OCI-LY7 (cell line): Measurements from ENCODE around the gene UQCRQ. TPM values are rescaled to one million over a fixed set of nuclear protein-coding genes. Genes with fewer than 3 reads are reported as not detected.

Experiments used
- BruUV-seq: library from RNA; stranded (reverse); fragments of 400-500 nt; replicated peaks from 2 replicates; lab custom pipeline; 2021; lab: Mats Ljungman, UMichigan
- CTCF ChIA-PET: fragments of 300-600 bp; sonication (Branson Sonifier 250); formaldehyde crosslinking; loops from one replicate; lab custom pipeline; 2022; ENCODE audit warnings: antibody characterized with exemption; ENCODE audit not compliant: unreplicated experiment; lab: Charles Lee
- POLR2A ChIA-PET: fragments of 300-600 bp; sonication (Branson Sonifier 250); formaldehyde crosslinking; loops from one replicate; lab custom pipeline; 2022; ENCODE audit warnings: antibody characterized with exemption; lab: Charles Lee
- DNase-seq: peaks from one replicate; pipeline ENCODE4 v3.0.0-alpha.2; 2015; ENCODE audit warnings: low spot score
- H2AFZ ChIP-seq: fragments of 200-600 bp; sonication (generic), shearing (Covaris generic); 2 replicates; pipeline ENCODE4 v1.6.1; 2014; ENCODE audit warnings: mild to moderate bottlenecking, antibody characterized with exemption, low read length, moderate library complexity
- H3K27ac ChIP-seq: fragments of 200-600 bp; sonication (generic); 2 replicates; pipeline ENCODE4 v1.5.1; 2014; ENCODE audit warnings: mixed run types, low read depth, mild to moderate bottlenecking, moderate library complexity, low read length, inconsistent platforms; ENCODE audit not compliant: poor library complexity, severe bottlenecking
- H3K36me3 ChIP-seq: fragments of 200-600 bp; sonication (generic); 2 replicates; pipeline ENCODE4 v1.6.1; 2014; ENCODE audit warnings: mild to moderate bottlenecking, antibody characterized with exemption, low read length, moderate library complexity, mixed read lengths; ENCODE audit not compliant: insufficient read depth
- H3K4me1 ChIP-seq: fragments of 200-600 bp; sonication (generic); 2 replicates; pipeline ENCODE4 v1.5.1; 2014; ENCODE audit warnings: mild to moderate bottlenecking, low read length; ENCODE audit not compliant: insufficient read depth, poor library complexity, severe bottlenecking
- H3K4me2 ChIP-seq: fragments of 200-600 bp; sonication (generic); 2 replicates; pipeline ENCODE4 v1.6.1; 2014; ENCODE audit warnings: mild to moderate bottlenecking, low read length
- H3K4me3 ChIP-seq: fragments of 200-600 bp; sonication (generic); 2 replicates; pipeline ENCODE4 v1.5.1; 2014; ENCODE audit warnings: mild to moderate bottlenecking, low read depth, low read length; ENCODE audit not compliant: poor library complexity, severe bottlenecking
- H3K79me2 ChIP-seq: fragments of 200-600 bp; sonication (generic); 2 replicates; pipeline ENCODE4 v1.6.1; 2016; ENCODE audit warnings: low read depth, mild to moderate bottlenecking, low read length, moderate library complexity, mixed read lengths; ENCODE audit not compliant: insufficient read depth
- H3K9me2 ChIP-seq: fragments of 200-600 bp; sonication (generic); 2 replicates; pipeline ENCODE4 v1.6.1; 2016; ENCODE audit warnings: mild to moderate bottlenecking, low read length, mixed read lengths; ENCODE audit not compliant: insufficient read depth
- H3K9me3 ChIP-seq: fragments of 200-600 bp; sonication (generic); 2 replicates; pipeline ENCODE4 v1.6.1; 2014; ENCODE audit warnings: mild to moderate bottlenecking, mixed run types, low read length, mixed read lengths
- H4K20me1 ChIP-seq: fragments of 200-600 bp; sonication (generic); 2 replicates; pipeline ENCODE4 v1.6.1; 2014; ENCODE audit warnings: mild to moderate bottlenecking, antibody characterized with exemption, low read length, moderate library complexity, mixed read lengths; ENCODE audit not compliant: insufficient read depth
- CTCF ChIP-seq: fragments of 200-600 bp; sonication (generic); conservative IDR thresholded peaks from 2 replicates; pipeline ENCODE4 v1.5.1; 2014; ENCODE audit warnings: mild to moderate bottlenecking, antibody characterized with exemption, low read length, moderate library complexity, mixed read lengths
- EZH2phosphoT487 ChIP-seq: fragments of 200-600 bp; sonication (generic); IDR thresholded peaks from 2 replicates; pipeline ENCODE4 v1.6.1; 2018; ENCODE audit warnings: low read depth, borderline replicate concordance, mild to moderate bottlenecking, mixed run types, antibody characterized with exemption, low read length, moderate library complexity, mixed read lengths
- intact Hi-C: fragments of 100-400 bp; cut with micrococcal nuclease; formaldehyde crosslinking; loops from one replicate; pipeline ENCODE4 v1.10.0; 2022; ENCODE audit not compliant: unreplicated experiment
- total RNA-seq, 2 experiments: library from RNA; depleted of rRNA in 1 of 2; stranded (reverse); fragments of >200 nt in 1 of 2; shearing (Covaris generic) in 1 of 2; gene quantifications; 2 replicates each; pipeline ENCODE4 v1.2.3, GENCODE V29; 2014 to 2022

UQCRQ gene
- total RNA-seq, 2 experiments from 2014 or later: 140 to 310 TPM

- ChIA-PET POLR2A (interaction anchor here (0.6 to 1.9 kb wide), 5 partner anchors 10 to 484 kb away, joined by 3 to 4 read pairs (median 3); no protein-coding TSS in a partner anchor), CTCF (no interaction called here)
- Histone ChIP-seq H2AFZ (no peak overlapping the region), H4K20me1 (no peaks in the 10 kb centered on the region), H3K9me3 (no peaks in the 10 kb centered on the region), H3K79me2 (no peaks in the 10 kb centered on the region), H3K27ac (no peak overlapping the region), H3K4me3 (no peak overlapping the region), H3K4me2 (no peak overlapping the region), H3K36me3 (no peaks in the 10 kb centered on the region), H3K4me1 (no peaks in the 10 kb centered on the region), H3K9me2 (no peaks in the 10 kb centered on the region)
- no peak for DNase-seq
- TF ChIP-seq CTCF (no peak), EZH2phosphoT487 (no peak)
- BruUV-seq: no TSS peak
- intact Hi-C loops: no loop called here
Observed at GRCh38 chr5:132859889-132860437, 6.5 kb upstream of the UQCRQ start.

GRCh38 chr5:132860742-132861141, 5.7 kb upstream of the UQCRQ start:
- no peak overlapping the region for H3K4me2 ChIP-seq
- H4K20me1 ChIP-seq: no peaks in the 10 kb centered on the region
- CTCF ChIA-PET: no interaction called here
- no peak for DNase-seq
- TF ChIP-seq EZH2phosphoT487: no peak
- no peak for TF ChIP-seq CTCF
- H3K36me3 ChIP-seq: no peaks in the 10 kb centered on the region
- H3K27ac ChIP-seq: no peak overlapping the region
- intact Hi-C loops: no loop called here
- H3K4me3 ChIP-seq: no peak overlapping the region
- no peaks in the 10 kb centered on the region for H3K9me2 ChIP-seq
- POLR2A ChIA-PET: interaction anchor here (0.5 to 1.9 kb wide), 6 partner anchors 10 to 516 kb away, joined by 3 to 4 read pairs (median 3); no protein-coding TSS in a partner anchor
- no peak overlapping the region for H2AFZ ChIP-seq
- BruUV-seq: no TSS peak
- H3K9me3 ChIP-seq: no peaks in the 10 kb centered on the region
- no peaks in the 10 kb centered on the region for H3K79me2 ChIP-seq
- peaks cover 2% of the 10 kb centered on the region for H3K4me1 ChIP-seq
